Activated naive CD4-positive, alpha-beta T cell treated with anti-CD3 and anti-CD28 coated beads, Interleukin-2, amount 50 U/mL, for 24 hours (primary cell): ENCODE results near the gene DNAJC8.

ENCODE experiments used
- H3K27ac Mint-ChIP-seq: one replicate; pipeline ENCODE4 v1.8.0; 2021; ENCODE audit warnings: mild to moderate bottlenecking, mixed read lengths
- H3K27me3 Mint-ChIP-seq: one replicate; pipeline ENCODE4 v1.8.0; 2021; ENCODE audit warnings: mixed read lengths
- H3K36me3 Mint-ChIP-seq: one replicate; pipeline ENCODE4 v1.8.0; 2021; ENCODE audit warnings: mixed read lengths
- H3K4me1 Mint-ChIP-seq: one replicate; pipeline ENCODE4 v1.8.0; 2021; ENCODE audit warnings: mixed read lengths
- H3K4me3 Mint-ChIP-seq: one replicate; pipeline ENCODE4 v1.8.0; 2021; ENCODE audit warnings: mild to moderate bottlenecking, mixed read lengths
- H3K9me3 Mint-ChIP-seq: one replicate; pipeline ENCODE4 v1.8.0; 2021; ENCODE audit warnings: mixed read lengths

The DNAJC8 gene

DNA sequence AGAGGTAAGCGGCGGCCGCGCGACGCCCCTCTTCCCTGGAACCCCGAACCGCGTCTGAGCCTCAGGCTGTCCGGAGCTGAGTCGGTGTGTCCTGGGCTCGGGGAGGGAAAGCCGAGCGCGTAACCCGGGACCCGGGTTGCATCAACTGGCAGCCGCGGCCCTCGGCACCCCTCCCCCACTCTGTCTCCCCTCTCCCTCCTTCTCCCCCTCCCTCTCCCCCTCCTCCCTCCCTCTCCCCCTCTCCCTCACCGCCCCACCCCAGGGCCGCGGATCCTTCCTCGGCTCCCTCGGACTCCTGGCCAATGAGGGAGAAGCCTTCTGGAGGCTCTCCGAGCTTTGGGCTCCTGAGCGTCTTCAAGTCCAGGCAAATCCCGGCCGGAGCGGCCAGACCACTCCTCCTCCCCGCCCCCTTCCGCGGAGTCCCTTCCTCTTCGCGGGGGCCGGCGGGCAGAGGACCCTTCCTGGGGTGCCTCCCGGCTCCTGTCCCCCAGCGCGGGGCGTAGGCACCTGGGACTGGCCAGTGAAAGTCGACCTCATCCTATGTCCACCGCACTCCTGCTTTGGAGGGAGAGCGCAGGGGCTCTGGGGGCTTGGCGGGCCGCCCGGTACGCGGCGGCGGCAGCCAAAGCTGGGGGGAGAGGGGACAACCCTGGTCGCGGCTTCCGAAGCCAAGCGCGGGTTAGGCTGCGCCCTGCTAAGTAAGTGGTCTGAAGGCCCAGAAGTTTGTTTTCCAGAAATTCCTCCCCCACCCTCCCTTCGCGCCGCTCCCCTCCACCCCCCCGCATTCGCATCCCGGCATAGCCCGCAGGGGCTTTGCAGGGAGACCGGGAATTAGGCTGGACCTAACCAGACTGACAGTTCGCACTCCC is 27.3 kb upstream of the DNAJC8 start:
- H3K9me3 Mint-ChIP-seq = no peaks in the 10 kb centered on the region
- H3K27ac Mint-ChIP-seq = no peak overlapping the region
- H3K27me3 Mint-ChIP-seq = no peaks in the 10 kb centered on the region
- peak overlapping the region; percentile 86 for H3K4me3 Mint-ChIP-seq
- peaks cover 46% of the 10 kb centered on the region for H3K4me1 Mint-ChIP-seq
- H3K36me3 Mint-ChIP-seq = peaks cover 1% of the 10 kb centered on the region

DNA sequence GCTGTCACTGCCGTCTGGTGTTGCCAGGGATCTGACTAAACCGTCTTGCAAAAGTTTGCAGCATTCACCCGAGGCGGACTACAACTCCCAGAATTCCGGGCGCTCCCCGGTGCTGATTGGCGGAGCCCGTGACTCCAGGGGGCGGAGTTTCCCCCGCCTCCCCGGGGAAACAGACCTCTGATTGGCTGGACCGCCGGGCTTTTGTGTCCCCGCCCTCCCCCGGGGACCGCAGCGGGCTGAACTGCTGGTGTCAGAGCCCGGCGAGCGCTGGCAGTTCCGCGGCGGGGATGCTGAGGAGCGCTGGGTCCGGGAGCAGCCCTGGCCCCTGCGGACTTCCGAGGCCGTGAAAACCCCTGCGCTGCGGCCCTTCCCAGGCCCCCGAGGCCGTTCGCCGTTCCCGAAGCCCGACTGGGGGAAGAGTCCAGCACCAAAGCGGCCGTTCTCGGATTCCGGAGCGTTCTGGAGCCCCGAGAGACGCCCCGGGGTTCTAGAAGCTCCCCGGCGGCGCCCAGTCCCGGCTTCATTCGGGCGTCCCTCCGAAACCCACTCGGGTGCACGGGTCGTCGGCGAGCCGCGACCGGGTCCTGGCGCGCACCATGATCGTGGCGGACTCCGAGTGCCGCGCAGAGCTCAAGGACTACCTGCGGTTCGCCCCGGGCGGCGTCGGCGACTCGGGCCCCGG is 26.6 kb upstream of the DNAJC8 start, which contains the start of gene SESN2:
SESN2 (plus strand) TSS at position 267 of the 682 bp plus-strand sequence; CDS start at position 597, 330 bp downstream.
- Mint-ChIP-seq H3K27me3 (no peaks in the 10 kb centered on the region), H3K27ac (peak within 1 kb of the TSS; percentile 98), H3K9me3 (no peaks in the 10 kb centered on the region), H3K4me3 (peak within 1 kb of the TSS; percentile 86), H3K4me1 (peaks cover 47% of the 10 kb centered on the region), H3K36me3 (peaks cover 1% of the 10 kb centered on the region)

DNA sequence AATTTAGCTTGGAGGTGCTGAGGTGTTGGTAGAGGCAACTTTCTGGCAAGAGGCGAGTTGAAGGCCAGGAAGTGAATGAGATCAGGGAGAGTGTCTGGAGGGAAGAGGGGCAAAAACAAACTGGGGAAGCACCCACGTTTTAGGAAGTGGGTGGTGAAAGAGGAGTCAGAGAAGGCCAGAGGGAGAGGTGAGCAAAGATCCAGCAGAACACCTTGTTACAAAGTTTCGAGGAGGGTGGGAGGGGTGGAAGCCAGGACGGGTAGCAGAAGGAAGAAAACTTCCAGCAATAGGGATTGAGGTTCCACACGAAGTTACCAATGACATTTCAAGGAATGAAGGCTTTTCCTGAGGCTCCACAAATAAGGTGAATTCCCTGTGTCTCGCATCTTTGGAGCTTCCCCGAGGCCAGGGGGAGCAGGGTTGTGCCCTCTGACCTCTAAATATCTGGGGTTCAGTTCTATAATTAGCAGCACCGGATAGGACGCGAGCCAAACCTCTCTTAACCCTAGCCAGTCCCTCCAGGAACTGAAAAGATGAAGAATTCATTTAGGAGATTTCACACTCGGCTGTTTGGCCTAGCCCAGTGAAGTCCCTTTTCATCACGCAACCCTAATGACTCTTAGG is 25.9 kb upstream of the DNAJC8 start:
- no peaks in the 10 kb centered on the region for H3K27me3 Mint-ChIP-seq
- no peaks in the 10 kb centered on the region for H3K9me3 Mint-ChIP-seq
- peak overlapping the region; percentile 82 for H3K4me3 Mint-ChIP-seq
- peak overlapping the region; percentile 98 for H3K27ac Mint-ChIP-seq
- peaks cover 47% of the 10 kb centered on the region for H3K4me1 Mint-ChIP-seq
- H3K36me3 Mint-ChIP-seq = peaks cover 1% of the 10 kb centered on the region

DNA sequence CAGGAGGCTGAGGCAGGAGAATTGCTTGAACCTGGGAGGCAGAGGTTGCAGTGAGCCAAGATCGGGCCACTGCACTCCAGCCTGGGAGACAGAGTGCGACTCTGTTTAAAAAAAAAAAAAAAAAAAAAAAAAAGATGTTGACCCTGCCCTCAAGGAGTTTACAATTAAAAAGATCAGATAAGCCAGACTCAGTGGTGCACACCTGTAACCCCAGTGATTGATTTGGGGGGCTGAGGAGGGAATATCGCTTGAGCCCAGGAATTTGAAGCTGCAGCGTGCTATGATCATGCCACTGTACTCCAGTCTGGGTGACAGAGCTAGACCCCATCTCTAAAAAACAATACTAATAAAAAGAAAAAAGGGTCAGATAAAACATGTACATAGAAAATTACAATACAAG is 24.9 kb upstream of the DNAJC8 start:
- H3K27me3 Mint-ChIP-seq = no peaks in the 10 kb centered on the region
- H3K4me3 Mint-ChIP-seq = no peak overlapping the region

DNA sequence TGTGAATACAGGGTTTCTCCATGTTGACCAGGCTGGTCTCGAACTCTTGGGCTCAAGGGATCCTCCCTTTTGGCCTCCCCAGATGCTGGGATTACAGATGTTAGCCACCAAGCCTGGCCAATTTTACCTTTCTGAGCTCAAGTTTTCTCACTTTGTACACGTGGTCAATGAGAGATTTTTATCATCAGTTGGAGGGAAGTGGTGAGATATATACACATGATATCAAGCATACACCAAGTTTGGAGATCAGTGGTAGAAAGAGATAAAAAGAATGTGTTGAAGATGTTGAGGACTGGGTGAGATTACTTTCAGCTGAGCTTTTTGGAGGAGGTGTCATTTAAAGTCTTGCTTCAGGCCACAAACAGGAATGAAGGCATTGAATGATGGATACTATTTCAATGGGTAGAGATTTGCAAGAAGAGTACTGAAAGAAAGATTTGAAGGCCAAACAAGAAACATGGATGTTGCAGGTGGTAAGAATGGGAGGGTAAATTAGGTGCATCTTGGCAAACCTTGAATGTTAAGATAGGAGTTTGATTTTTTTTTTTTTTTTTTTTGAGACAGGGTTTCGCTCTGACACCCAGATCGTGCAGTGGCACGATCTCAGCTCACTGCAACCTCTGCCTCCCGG is 23.5 kb upstream of the DNAJC8 start:
- H3K36me3 Mint-ChIP-seq = peaks cover 1% of the 10 kb centered on the region
- peak overlapping the region; percentile 79 for H3K27ac Mint-ChIP-seq
- H3K27me3 Mint-ChIP-seq = no peaks in the 10 kb centered on the region

More for the DNA sequence above, 24.9 kb upstream of the DNAJC8 start:
- peaks cover 42% of the 10 kb centered on the region for H3K4me1 Mint-ChIP-seq
- H3K9me3 Mint-ChIP-seq = no peaks in the 10 kb centered on the region
- H3K27ac Mint-ChIP-seq = peak overlapping the region; percentile 98
- peaks cover 1% of the 10 kb centered on the region for H3K36me3 Mint-ChIP-seq

DNA sequence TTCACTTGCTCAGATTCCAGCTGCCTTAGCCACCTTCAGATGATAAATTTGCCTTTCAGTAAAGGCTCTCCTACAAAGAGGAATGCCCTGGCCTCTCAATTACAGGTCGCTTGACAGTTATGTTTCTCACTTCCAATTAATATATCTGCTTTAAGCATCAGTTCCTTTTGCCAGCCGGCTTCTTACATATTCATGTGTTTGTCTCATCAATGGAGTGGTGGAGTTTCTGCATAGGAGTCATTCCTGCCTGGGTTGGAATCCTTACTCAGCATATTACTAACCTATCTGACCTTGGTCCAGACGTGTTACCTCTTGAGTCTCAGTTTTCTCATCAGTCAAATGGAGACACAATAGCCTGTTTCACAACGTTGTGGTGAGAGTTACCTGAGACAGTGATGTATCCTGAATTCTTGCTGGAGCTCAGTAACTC is 17.1 kb upstream of the DNAJC8 start:
- no peaks in the 10 kb centered on the region for H3K27me3 Mint-ChIP-seq
- H3K36me3 Mint-ChIP-seq = no peaks in the 10 kb centered on the region
- H3K27ac Mint-ChIP-seq = peak overlapping the region; percentile 95
- no peaks in the 10 kb centered on the region for H3K9me3 Mint-ChIP-seq
- H3K4me3 Mint-ChIP-seq = peak overlapping the region; percentile 11
- peaks cover 38% of the 10 kb centered on the region for H3K4me1 Mint-ChIP-seq

More for the DNA sequence above, 23.5 kb upstream of the DNAJC8 start:
- H3K4me1 Mint-ChIP-seq = peaks cover 39% of the 10 kb centered on the region
- H3K9me3 Mint-ChIP-seq = no peaks in the 10 kb centered on the region
- H3K4me3 Mint-ChIP-seq = peak overlapping the region; percentile 11

DNA sequence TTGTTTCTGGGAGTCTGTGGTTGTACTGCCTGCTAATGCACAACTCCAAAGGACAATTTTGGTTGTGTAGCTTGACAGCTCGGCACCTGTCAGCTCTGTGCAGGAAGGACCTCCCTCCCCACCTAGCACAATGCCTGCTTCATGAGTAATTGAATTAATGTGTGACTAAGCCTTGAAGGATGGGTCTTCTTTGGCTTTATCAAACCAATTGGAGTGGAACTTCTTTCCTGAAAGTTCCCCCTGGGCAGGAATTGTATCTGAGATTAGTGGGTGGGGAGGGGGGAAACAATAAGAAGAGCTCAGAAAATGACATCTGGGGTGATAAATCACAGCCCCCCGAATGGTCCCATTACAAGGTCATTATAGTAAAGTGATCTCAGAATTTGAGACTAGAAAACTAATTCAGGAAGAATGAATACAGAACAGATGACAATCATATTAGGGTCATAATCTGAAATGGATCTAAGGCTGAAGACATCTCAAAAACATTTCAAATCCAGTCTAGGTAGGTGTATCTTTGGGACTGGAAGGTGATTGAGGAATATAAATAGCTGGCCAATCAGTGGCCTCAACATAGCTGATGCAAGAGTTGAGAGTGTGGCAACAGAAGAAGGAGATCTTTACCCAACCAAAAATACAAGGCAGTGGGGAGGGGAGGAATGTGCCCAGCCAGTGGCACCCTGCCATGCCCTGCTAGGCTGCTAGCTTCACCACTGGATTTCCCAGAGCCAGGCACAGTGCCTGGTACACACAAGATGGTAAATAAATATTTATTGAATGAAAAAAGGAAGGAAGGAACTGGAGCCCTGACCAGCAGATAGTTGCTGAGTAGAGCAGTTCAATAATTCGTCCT is 16.4 kb upstream of the DNAJC8 start:
- H3K27me3 Mint-ChIP-seq = no peaks in the 10 kb centered on the region
- peak overlapping the region; percentile 95 for H3K27ac Mint-ChIP-seq
- H3K4me1 Mint-ChIP-seq = peaks cover 44% of the 10 kb centered on the region
- H3K36me3 Mint-ChIP-seq = no peaks in the 10 kb centered on the region
- H3K9me3 Mint-ChIP-seq = no peaks in the 10 kb centered on the region
- H3K4me3 Mint-ChIP-seq = peak overlapping the region; percentile 95

DNA sequence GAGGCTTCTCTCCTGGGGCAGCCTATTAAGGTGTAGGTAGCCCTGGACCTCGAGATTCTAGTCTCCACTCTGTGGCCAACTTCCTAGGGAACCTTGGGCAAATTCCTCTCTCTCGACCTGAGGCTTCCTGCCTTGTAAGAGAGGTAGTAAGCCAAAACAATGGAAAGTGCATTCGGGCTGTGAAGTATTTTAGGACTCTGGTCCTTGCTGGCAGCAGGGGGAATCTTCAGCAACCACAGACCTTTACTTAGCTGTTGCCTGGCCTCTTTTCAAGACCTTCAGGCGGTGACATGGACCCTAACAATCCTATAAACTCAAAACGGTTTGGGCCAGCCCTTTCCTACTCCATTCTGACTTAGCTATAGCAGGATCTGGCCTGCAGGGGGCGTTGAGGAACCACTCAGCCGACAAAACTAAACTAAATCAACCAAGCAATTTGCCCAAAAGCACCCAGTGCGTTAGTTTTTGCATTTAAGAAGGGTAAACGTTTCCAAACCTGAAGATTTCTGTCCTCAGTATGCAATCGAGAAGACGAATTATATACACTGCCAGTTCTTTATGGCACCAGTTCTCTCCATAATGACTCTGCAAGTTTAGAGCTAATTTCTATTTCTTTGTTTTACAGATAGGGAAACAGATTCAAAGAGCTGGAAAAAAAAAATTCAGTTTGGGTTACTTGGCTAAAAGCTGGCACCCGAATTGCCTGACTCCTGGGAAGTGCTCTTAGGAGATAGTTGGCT is 15.6 kb upstream of the DNAJC8 start:
- Mint-ChIP-seq H3K4me1 (peaks cover 52% of the 10 kb centered on the region), H3K9me3 (no peaks in the 10 kb centered on the region), H3K4me3 (peak overlapping the region; percentile 95), H3K36me3 (no peaks in the 10 kb centered on the region), H3K27me3 (no peaks in the 10 kb centered on the region), H3K27ac (peak overlapping the region; percentile 95)

DNA sequence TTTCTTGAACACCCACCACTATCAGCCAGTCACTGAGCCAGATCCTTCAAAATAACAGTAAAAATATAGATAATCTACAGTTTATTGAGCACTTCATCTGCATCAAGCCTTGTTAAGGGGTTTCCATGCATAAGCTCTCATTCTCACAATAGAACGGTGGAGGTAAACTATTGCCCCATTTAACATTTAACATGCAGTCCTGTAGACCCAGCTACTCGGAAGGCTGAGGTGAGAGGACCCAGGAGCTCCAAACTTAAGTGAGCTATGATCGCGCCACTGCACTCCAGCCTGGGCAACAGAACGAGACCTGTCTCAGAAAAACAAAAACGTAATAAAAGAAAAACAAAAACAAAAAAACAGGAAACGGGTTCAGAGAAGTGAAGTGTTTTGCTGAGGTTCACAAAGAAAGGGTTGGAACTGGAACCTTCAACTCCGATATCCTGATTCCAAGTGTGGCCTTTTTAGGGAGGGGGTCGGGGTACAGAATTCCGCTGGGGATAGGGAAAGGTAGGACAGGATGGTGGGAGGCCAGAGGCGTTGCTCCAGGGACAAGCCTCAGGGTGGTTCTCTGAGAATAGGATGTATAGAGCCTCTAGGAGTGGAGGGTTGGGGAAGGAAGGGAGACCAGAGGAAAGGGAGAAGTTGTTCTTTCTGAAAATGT is 14.9 kb upstream of the DNAJC8 start:
- no peaks in the 10 kb centered on the region for H3K27me3 Mint-ChIP-seq
- H3K27ac Mint-ChIP-seq = peak overlapping the region; percentile 95
- H3K36me3 Mint-ChIP-seq = no peaks in the 10 kb centered on the region
- H3K4me3 Mint-ChIP-seq = peak overlapping the region; percentile 95
- H3K9me3 Mint-ChIP-seq = no peaks in the 10 kb centered on the region
- H3K4me1 Mint-ChIP-seq = peaks cover 58% of the 10 kb centered on the region

DNA sequence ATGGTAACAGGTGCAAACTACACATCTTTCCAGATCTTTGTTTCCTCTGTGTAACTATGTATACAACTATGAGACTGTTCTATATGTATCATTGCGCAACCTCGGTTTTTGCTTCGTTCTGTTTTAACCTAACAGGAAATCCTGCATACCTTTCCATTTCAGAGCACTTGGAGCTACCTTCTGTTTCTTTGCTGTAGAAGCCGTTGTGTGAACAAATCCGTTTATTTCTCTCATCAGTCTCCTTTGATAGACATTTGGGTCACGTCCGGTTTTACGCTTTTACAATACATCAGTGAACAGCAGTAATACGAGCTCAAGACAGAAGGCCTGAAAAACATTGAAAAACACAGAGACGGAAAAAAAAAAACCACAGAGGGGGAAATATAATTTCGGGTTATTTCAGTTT is 13.6 kb upstream of the DNAJC8 start:
- Mint-ChIP-seq H3K27me3 (no peaks in the 10 kb centered on the region), H3K9me3 (no peaks in the 10 kb centered on the region), H3K4me3 (peak overlapping the region; percentile 95), H3K36me3 (no peaks in the 10 kb centered on the region), H3K4me1 (peaks cover 60% of the 10 kb centered on the region), H3K27ac (peak overlapping the region; percentile 95)

DNA sequence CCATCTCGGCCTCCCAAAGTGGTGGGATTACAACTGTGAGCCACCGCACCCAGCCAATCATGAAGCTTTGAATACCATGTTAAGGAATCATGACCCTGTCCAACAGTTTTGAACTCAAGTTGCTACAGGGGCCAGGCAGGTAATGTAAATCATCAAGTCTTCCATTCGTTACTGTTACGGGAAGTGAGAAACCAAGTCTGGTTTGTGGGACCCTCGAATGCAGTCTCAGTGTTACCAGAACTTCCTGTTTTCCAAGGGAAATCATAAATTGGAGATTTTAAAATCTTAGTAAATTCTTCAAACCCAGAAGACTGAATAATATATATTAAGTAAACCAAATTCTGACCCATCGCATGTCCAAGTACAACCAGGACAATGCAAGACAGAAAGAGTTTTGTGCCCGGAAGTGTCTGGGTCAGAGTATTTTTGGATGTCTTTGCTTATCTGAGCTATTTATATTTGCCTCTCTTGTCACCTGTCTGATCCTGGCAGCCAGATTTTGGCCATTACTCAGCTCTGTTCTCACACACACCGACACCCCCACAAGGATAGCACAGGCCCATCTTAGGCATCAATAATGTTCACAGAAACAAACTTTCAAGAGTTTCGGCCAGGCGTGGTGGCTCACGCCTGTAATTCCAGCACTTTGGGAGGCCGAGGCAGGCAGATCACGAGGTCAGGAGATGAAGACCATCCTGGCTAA is 11.9 kb upstream of the DNAJC8 start:
- peaks cover 55% of the 10 kb centered on the region for H3K4me1 Mint-ChIP-seq
- H3K4me3 Mint-ChIP-seq = peak overlapping the region; percentile 64
- no peaks in the 10 kb centered on the region for H3K9me3 Mint-ChIP-seq
- no peaks in the 10 kb centered on the region for H3K27me3 Mint-ChIP-seq
- H3K36me3 Mint-ChIP-seq = no peaks in the 10 kb centered on the region
- peak overlapping the region; percentile 88 for H3K27ac Mint-ChIP-seq

DNA sequence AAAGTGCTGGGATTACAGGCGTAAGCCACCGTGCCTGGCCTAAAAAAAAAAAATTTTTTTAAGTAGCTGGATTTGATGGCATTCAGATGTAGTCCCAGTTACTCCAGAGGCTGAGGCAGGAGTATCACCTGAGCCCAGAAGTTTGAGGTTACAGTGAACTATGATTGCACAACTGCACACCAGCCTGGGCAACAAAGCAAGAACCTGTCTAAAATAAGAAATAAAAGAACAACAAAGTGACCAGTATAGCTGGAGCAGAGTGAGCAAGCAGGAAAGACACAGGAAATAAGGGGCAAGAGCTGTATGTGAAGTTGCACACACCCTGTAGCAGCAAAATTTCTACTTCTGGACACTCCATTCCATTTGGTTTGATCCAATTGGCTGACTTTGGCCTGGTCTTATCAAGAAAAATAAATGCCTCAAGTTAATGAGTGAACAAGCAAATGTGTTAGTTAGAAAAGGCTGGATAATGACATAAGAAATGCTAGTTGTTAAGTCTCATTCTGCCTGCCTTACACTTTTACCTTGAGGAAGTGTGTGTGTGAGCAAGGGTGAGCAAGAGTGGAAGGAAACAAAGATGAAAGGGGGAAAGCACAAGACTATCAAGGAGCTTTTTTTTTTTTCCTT is 11.0 kb upstream of the DNAJC8 start:
- Mint-ChIP-seq H3K27ac (peak overlapping the region; percentile 85), H3K4me1 (peaks cover 46% of the 10 kb centered on the region), H3K36me3 (no peaks in the 10 kb centered on the region), H3K4me3 (peak overlapping the region; percentile 64), H3K27me3 (no peaks in the 10 kb centered on the region), H3K9me3 (no peaks in the 10 kb centered on the region)
